GM23338 (cell line): Measurements from ENCODE around the gene NELL2. TPM values are rescaled to one million over a fixed set of nuclear protein-coding genes. Genes with fewer than 3 reads are reported as not detected.

Experiments
- ATAC-seq: fragments of 200-7000 bp; cut with Tn5 transposase; 3 replicates; pipeline ENCODE4 v1.9.1; 2020
- DNase-seq: peaks from one replicate; pipeline ENCODE4 v3.0.0-alpha.2; 2015; ENCODE audit warnings: low spot score
- H2AFZ ChIP-seq: fragments of 200-600 bp; sonication (generic); 2 replicates; pipeline ENCODE4 v1.8.0; 2016; ENCODE audit warnings: antibody characterized with exemption, mild to moderate bottlenecking, moderate library complexity
- H3F3A ChIP-seq: fragments of 200-600 bp; sonication (generic); replicated peaks from 2 replicates; pipeline ENCODE4 v1.8.0; 2017; ENCODE audit warnings: antibody characterized with exemption, mixed run types, low read depth
- H3K27ac ChIP-seq: fragments of 200-600 bp; sonication (generic); 2 replicates; pipeline ENCODE4 v1.6.1; 2016; ENCODE audit warnings: low read depth
- H3K27me3 ChIP-seq: fragments of 200-600 bp; sonication (generic); 2 replicates; pipeline ENCODE4 v1.8.0; 2016; ENCODE audit warnings: mild to moderate bottlenecking, mixed run types, moderate library complexity; ENCODE audit not compliant: insufficient read depth
- H3K36me3 ChIP-seq: fragments of 200-600 bp; sonication (generic); 2 replicates; pipeline ENCODE4 v1.8.0; 2016; ENCODE audit warnings: mild to moderate bottlenecking; ENCODE audit not compliant: insufficient read depth
- H3K4me1 ChIP-seq: fragments of 200-600 bp; sonication (generic); 2 replicates; pipeline ENCODE4 v1.8.0; 2016; ENCODE audit warnings: mild to moderate bottlenecking, moderate library complexity; ENCODE audit not compliant: insufficient read depth
- H3K4me2 ChIP-seq: fragments of 200-600 bp; sonication (generic); 2 replicates; pipeline ENCODE4 v1.7.1; 2017; ENCODE audit warnings: mixed run types
- H3K4me3 ChIP-seq: fragments of 200-600 bp; sonication (generic); 2 replicates; pipeline ENCODE4 v1.6.1; 2016; ENCODE audit warnings: mixed run types
- H3K79me2 ChIP-seq: fragments of 200-600 bp; sonication (generic); replicated peaks from 2 replicates; pipeline ENCODE4 v1.8.0; 2017; ENCODE audit warnings: mild to moderate bottlenecking; ENCODE audit not compliant: insufficient read depth
- H3K9me2 ChIP-seq: fragments of 200-600 bp; sonication (generic); 2 replicates; pipeline ENCODE4 v1.8.0; 2017; ENCODE audit not compliant: insufficient read depth
- H4K20me1 ChIP-seq: fragments of 200-600 bp; sonication (generic); replicated peaks from 2 replicates; pipeline ENCODE4 v1.8.0; 2017; ENCODE audit warnings: mild to moderate bottlenecking; ENCODE audit not compliant: insufficient read depth
- H3K27ac Mint-ChIP-seq: 2 replicates; pipeline ENCODE4 v1.8.0; 2020; ENCODE audit warnings: inconsistent platforms, mild to moderate bottlenecking, moderate library complexity, mixed read lengths
- H3K27me3 Mint-ChIP-seq: 3 replicates; pipeline ENCODE4 v1.8.0; 2022; ENCODE audit warnings: low read depth, mild to moderate bottlenecking, moderate library complexity, mixed read lengths, inconsistent platforms; ENCODE audit not compliant: insufficient read depth, poor library complexity
- H3K36me3 Mint-ChIP-seq: 3 replicates; pipeline ENCODE4 v1.8.0; 2021; ENCODE audit warnings: low read depth, mild to moderate bottlenecking, inconsistent platforms, moderate library complexity, mixed read lengths
- H3K4me1 Mint-ChIP-seq: 3 replicates; pipeline ENCODE4 v1.8.0; 2020; ENCODE audit warnings: mild to moderate bottlenecking, inconsistent platforms, mixed read lengths
- H3K4me3 Mint-ChIP-seq: 3 replicates; pipeline ENCODE4 v1.8.0; 2021; ENCODE audit warnings: moderate library complexity, mild to moderate bottlenecking, inconsistent platforms, mixed read lengths
- H3K9me3 Mint-ChIP-seq: 3 replicates; pipeline ENCODE4 v1.8.0; 2020; ENCODE audit warnings: moderate library complexity, mild to moderate bottlenecking, inconsistent platforms, mixed read lengths
- CREB1 ChIP-seq: fragments of 250-450 bp; sonication (Bioruptor Pico); IDR thresholded peaks from 2 replicates; pipeline ENCODE4 v1.5.0; 2020; ENCODE audit warnings: low read depth, mild to moderate bottlenecking, moderate library complexity
- ETS1 ChIP-seq: IDR thresholded peaks from 2 replicates; pipeline ENCODE4 v1.6.1; 2016; ENCODE audit warnings: antibody characterized with exemption
- EZH2 ChIP-seq: fragments of 200-600 bp; sonication (generic); IDR thresholded peaks from one replicate; pipeline ENCODE4 v1.8.0; 2017; ENCODE audit warnings: antibody characterized with exemption, mild to moderate bottlenecking, low read depth; ENCODE audit not compliant: unreplicated experiment
- EZH2phosphoT487 ChIP-seq: fragments of 200-600 bp; sonication (generic); IDR thresholded peaks from one replicate; pipeline ENCODE4 v1.8.1; 2018; ENCODE audit warnings: antibody characterized with exemption; ENCODE audit not compliant: unreplicated experiment
- JUNB ChIP-seq: IDR thresholded peaks from one replicate; pipeline ENCODE4 v1.6.1; 2016; ENCODE audit warnings: antibody characterized with exemption; ENCODE audit not compliant: unreplicated experiment
- NANOG ChIP-seq: IDR thresholded peaks from 2 replicates; pipeline ENCODE4 v1.6.1; 2016; ENCODE audit warnings: antibody characterized with exemption, borderline replicate concordance
- POLR2AphosphoS5 ChIP-seq: IDR thresholded peaks from 2 replicates; pipeline ENCODE4 v1.6.1; 2016; ENCODE audit warnings: antibody characterized with exemption, low read depth
- REST ChIP-seq: IDR thresholded peaks from one replicate; pipeline ENCODE4 v1.6.1; 2018; ENCODE audit warnings: antibody characterized with exemption; ENCODE audit not compliant: unreplicated experiment
- STAT1 ChIP-seq: IDR thresholded peaks from one replicate; pipeline ENCODE4 v1.6.1; 2016; ENCODE audit warnings: antibody characterized with exemption; ENCODE audit not compliant: unreplicated experiment
- ZNF114 ChIP-seq: fragments of 250-450 bp; sonication (Bioruptor Pico); IDR thresholded peaks from 2 replicates; pipeline ENCODE4 v1.5.0; 2020; ENCODE audit warnings: mild to moderate bottlenecking, moderate library complexity
- ZNF331 ChIP-seq: fragments of 250-450 bp; sonication (Bioruptor Pico); IDR thresholded peaks from 2 replicates; pipeline ENCODE4 v1.5.0; 2020; ENCODE audit warnings: low read depth, mild to moderate bottlenecking, moderate library complexity
- polyA plus RNA-seq: library from polyadenylated mRNA; unstranded; fragments of >200 nt; fragmentation: Nextera tagmentation; extraction: Ambion mirVana; gene quantifications from 2 replicates; pipeline ENCODE4 v1.2.1, GENCODE V29; 2016
- total RNA-seq: library from RNA; depleted of rRNA; stranded (reverse); fragments of >200 nt; shearing (Covaris generic); gene quantifications from 2 replicates; pipeline ENCODE4 v1.2.3, GENCODE V29; 2014
- TF ChIP-seq, protein P1 (sequence below): fragments of 250-450 bp; sonication (Bioruptor Pico); IDR thresholded peaks from 2 replicates; pipeline ENCODE4 v1.5.0; 2020; ENCODE audit warnings: mild to moderate bottlenecking, moderate library complexity
- TF ChIP-seq, protein P2 (sequence below), 2 experiments: fragments of 200-600 bp in 1 of 2; sonication (generic) in 1 of 2; conservative IDR thresholded peaks; 2 replicates each; pipeline versions ENCODE4 v1.5.1 to v1.6.1; 2016 to 2017; ENCODE audit warnings: antibody characterized with exemption in 2 of 2, low read depth in 2 of 2, mild to moderate bottlenecking in 2 of 2, moderate library complexity in 1 of 2

Gene NELL2
- total and polyA plus RNA-seq, 2 experiments from 2014 or later = 25.1 to 99.5 TPM

DNA sequence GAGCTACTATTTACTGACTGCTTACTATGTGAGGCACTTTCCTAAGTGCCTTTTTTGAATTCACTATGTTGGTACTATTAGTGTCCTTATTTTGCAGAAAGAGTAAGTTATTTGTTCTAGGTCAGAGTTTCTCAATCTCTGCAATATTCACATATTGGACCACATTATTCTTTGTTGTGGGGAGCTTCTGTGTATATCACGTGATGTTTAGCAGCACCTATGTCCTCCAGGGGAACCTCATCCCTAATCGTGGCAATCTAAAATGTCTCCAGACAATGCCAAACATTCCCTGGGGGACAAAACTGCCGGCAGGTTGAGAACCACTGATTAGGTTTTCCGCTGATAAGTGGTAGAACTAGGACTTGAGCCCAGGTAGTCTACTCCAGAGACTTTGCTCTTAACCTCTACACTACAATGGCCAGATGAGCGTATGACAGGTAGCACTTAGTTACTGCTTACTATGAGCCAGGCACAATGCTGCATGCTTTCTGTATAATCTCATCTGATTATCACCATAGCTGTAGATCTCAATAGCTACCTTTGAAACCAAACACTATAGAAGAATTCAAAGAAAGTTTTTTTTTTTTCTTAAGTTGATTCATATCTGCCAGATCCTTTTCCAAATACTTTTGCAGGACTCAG lies 38.9 kb downstream of the NELL2 start:
- Histone ChIP-seq H3K27me3 (no peaks in the 10 kb centered on the region), H3K4me2 (no peak overlapping the region), H3F3A (no peaks in the 10 kb centered on the region), H3K9me2 (no peaks in the 10 kb centered on the region), H3K79me2 (peaks cover 9% of the 10 kb centered on the region; the same call in 1 of the 2 replicates), H2AFZ (no peak overlapping the region), H3K4me1 (peaks cover 4% of the 10 kb centered on the region; the same call in 1 of the 2 replicates), H3K27ac (no peak overlapping the region), H3K36me3 (no peaks in the 10 kb centered on the region), H4K20me1 (no peaks in the 10 kb centered on the region), H3K4me3 (no peak overlapping the region)
- Mint-ChIP-seq H3K36me3 (no peaks in the 10 kb centered on the region), H3K4me1 (peaks cover 5% of the 10 kb centered on the region), H3K27me3 (no peaks in the 10 kb centered on the region), H3K4me3 (no peak overlapping the region), H3K9me3 (no peaks in the 10 kb centered on the region), H3K27ac (no peak overlapping the region)
- TF ChIP-seq STAT1 (no peak), POLR2AphosphoS5 (no peak), JUNB (no peak), CREB1 (CRISPR knock-in tag) (no peak), EZH2 (no peak), EZH2phosphoT487 (no peak), NANOG (no peak), ZNF114 (CRISPR knock-in tag) (no peak), ETS1 (no peak), REST (no peak), ZNF331 (CRISPR knock-in tag) (no peak)
- TF ChIP-seq, protein P1, sequence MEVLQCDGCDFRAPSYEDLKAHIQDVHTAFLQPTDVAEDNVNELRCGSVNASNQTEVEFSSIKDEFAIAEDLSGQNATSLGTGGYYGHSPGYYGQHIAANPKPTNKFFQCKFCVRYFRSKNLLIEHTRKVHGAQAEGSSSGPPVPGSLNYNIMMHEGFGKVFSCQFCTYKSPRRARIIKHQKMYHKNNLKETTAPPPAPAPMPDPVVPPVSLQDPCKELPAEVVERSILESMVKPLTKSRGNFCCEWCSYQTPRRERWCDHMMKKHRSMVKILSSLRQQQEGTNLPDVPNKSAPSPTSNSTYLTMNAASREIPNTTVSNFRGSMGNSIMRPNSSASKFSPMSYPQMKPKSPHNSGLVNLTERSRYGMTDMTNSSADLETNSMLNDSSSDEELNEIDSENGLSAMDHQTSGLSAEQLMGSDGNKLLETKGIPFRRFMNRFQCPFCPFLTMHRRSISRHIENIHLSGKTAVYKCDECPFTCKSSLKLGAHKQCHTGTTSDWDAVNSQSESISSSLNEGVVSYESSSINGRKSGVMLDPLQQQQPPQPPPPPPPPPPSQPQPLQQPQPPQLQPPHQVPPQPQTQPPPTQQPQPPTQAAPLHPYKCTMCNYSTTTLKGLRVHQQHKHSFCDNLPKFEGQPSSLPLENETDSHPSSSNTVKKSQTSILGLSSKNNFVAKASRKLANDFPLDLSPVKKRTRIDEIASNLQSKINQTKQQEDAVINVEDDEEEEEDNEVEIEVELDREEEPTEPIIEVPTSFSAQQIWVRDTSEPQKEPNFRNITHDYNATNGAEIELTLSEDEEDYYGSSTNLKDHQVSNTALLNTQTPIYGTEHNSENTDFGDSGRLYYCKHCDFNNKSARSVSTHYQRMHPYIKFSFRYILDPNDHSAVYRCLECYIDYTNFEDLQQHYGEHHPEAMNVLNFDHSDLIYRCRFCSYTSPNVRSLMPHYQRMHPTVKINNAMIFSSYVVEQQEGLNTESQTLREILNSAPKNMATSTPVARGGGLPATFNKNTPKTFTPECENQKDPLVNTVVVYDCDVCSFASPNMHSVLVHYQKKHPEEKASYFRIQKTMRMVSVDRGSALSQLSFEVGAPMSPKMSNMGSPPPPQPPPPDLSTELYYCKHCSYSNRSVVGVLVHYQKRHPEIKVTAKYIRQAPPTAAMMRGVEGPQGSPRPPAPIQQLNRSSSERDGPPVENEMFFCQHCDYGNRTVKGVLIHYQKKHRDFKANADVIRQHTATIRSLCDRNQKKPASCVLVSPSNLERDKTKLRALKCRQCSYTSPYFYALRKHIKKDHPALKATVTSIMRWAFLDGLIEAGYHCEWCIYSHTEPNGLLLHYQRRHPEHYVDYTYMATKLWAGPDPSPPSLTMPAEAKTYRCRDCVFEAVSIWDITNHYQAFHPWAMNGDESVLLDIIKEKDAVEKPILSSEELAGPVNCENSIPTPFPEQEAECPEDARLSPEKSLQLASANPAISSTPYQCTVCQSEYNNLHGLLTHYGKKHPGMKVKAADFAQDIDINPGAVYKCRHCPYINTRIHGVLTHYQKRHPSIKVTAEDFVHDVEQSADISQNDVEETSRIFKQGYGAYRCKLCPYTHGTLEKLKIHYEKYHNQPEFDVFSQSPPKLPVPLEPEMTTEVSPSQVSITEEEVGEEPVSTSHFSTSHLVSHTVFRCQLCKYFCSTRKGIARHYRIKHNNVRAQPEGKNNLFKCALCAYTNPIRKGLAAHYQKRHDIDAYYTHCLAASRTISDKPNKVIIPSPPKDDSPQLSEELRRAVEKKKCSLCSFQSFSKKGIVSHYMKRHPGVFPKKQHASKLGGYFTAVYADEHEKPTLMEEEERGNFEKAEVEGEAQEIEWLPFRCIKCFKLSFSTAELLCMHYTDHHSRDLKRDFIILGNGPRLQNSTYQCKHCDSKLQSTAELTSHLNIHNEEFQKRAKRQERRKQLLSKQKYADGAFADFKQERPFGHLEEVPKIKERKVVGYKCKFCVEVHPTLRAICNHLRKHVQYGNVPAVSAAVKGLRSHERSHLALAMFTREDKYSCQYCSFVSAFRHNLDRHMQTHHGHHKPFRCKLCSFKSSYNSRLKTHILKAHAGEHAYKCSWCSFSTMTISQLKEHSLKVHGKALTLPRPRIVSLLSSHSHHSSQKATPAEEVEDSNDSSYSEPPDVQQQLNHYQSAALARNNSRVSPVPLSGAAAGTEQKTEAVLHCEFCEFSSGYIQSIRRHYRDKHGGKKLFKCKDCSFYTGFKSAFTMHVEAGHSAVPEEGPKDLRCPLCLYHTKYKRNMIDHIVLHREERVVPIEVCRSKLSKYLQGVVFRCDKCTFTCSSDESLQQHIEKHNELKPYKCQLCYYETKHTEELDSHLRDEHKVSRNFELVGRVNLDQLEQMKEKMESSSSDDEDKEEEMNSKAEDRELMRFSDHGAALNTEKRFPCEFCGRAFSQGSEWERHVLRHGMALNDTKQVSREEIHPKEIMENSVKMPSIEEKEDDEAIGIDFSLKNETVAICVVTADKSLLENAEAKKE (CRISPR knock-in tag) = no peak
- TF ChIP-seq, protein P2, sequence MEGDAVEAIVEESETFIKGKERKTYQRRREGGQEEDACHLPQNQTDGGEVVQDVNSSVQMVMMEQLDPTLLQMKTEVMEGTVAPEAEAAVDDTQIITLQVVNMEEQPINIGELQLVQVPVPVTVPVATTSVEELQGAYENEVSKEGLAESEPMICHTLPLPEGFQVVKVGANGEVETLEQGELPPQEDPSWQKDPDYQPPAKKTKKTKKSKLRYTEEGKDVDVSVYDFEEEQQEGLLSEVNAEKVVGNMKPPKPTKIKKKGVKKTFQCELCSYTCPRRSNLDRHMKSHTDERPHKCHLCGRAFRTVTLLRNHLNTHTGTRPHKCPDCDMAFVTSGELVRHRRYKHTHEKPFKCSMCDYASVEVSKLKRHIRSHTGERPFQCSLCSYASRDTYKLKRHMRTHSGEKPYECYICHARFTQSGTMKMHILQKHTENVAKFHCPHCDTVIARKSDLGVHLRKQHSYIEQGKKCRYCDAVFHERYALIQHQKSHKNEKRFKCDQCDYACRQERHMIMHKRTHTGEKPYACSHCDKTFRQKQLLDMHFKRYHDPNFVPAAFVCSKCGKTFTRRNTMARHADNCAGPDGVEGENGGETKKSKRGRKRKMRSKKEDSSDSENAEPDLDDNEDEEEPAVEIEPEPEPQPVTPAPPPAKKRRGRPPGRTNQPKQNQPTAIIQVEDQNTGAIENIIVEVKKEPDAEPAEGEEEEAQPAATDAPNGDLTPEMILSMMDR (conservative IDR thresholded peaks at IDR 0.05; ENCODE audit: low read depth in 2 of 2) = no peak
- no peak for DNase-seq
- no peak for ATAC-seq
